T-cell (primary cell): ENCODE measurements around the gene STARD10. TPM values are rescaled to one million over a fixed set of nuclear protein-coding genes. Genes with fewer than 3 reads are reported as not detected.
A peak's percentile ranks its signal among the peaks of the same experiment; 100 is the strongest.
"Not testable (repeated sequence)": the region's sequence is repeated elsewhere in the genome, so short reads cannot be mapped to it uniquely, and the experiment has no call there.

Experiments
- ATAC-seq, 4 experiments: fragments of 200-7000 bp in 3 of 4; fragments of 150-1000 bp in 1 of 4; cut with Tn5 transposase; replicated peaks in 1 of 4; 1 replicate in 3 of 4; 2 replicates in 1 of 4; pipeline ENCODE4 v1.10.0; 2021; ENCODE audit warnings: moderate library complexity in 3 of 4, mild to moderate bottlenecking in 2 of 4, moderate number of reproducible peaks in 1 of 4
- CTCF ChIA-PET, 2 donors: fragments of 300-600 bp; sonication (Branson Sonifier 250); formaldehyde crosslinking; loops; one replicate each; lab custom pipeline; 2022; ENCODE audit warnings: antibody characterized with exemption in 2 of 2; lab: Charles Lee
- POLR2A ChIA-PET, 2 donors: fragments of 300-600 bp; sonication (Branson Sonifier 250); formaldehyde crosslinking; loops; one replicate each; lab custom pipeline; 2022; ENCODE audit warnings: antibody characterized with exemption in 2 of 2; lab: Charles Lee
- DNase-seq, 35 experiments: peaks; one replicate each; pipeline versions ENCODE4 v3.0.0 to v3.0.0-alpha.2; 2013 to 2023
- H3K27ac ChIP-seq: one replicate; pipeline ENCODE4 v1.5.1; 2013; ENCODE audit warnings: low read length
- H3K27me3 ChIP-seq, 2 experiments: replicated peaks in 1 of 2; 1 replicate in 1 of 2; 2 replicates in 1 of 2; pipeline versions ENCODE4 v1.6.1 to v1.7.0; 2013; ENCODE audit warnings: low read length in 1 of 2, mixed read lengths in 1 of 2; ENCODE audit not compliant: control insufficient read depth in 2 of 2, insufficient read depth in 2 of 2; ENCODE audit errors: extremely low read depth in 1 of 2
- H3K36me3 ChIP-seq, 2 donors: 1 replicate in 1 of 2; 2 replicates in 1 of 2; pipeline versions ENCODE4 v1.6.1 to v1.7.0; 2013; ENCODE audit warnings: low read length in 1 of 2; ENCODE audit not compliant: control insufficient read depth in 2 of 2, insufficient read depth in 1 of 2; ENCODE audit errors: extremely low read depth in 1 of 2
- H3K4me1 ChIP-seq, 2 experiments: 1 replicate in 1 of 2; 2 replicates in 1 of 2; pipeline versions ENCODE4 v1.6.1 to v1.7.0; 2013; ENCODE audit warnings: low read length in 2 of 2, mixed read lengths in 1 of 2; ENCODE audit not compliant: insufficient read depth in 2 of 2, control insufficient read depth in 1 of 2; ENCODE audit errors: extremely low read depth in 1 of 2
- H3K4me3 ChIP-seq, 2 donors: 1 replicate in 1 of 2; 2 replicates in 1 of 2; pipeline versions ENCODE4 v1.5.1 to v1.7.0; 2013; ENCODE audit warnings: mild to moderate bottlenecking in 2 of 2, low read length in 1 of 2, moderate library complexity in 1 of 2; ENCODE audit not compliant: control insufficient read depth in 1 of 2; ENCODE audit errors: extremely low read depth in 1 of 2
- H3K9me3 ChIP-seq: 2 replicates; pipeline ENCODE4 v1.7.0; 2013
- H3K27ac Mint-ChIP-seq, 2 donors: one replicate each; pipeline ENCODE4 v1.8.0; 2020 to 2021; ENCODE audit warnings: mild to moderate bottlenecking in 2 of 2, mixed read lengths in 2 of 2
- H3K27me3 Mint-ChIP-seq, 2 donors: one replicate each; pipeline ENCODE4 v1.8.0; 2021 to 2022; ENCODE audit warnings: mixed read lengths in 2 of 2
- H3K36me3 Mint-ChIP-seq: one replicate; pipeline ENCODE4 v1.8.0; 2021; ENCODE audit warnings: mixed read lengths
- H3K4me1 Mint-ChIP-seq, 3 donors: one replicate each; pipeline ENCODE4 v1.8.0; 2020 to 2022; ENCODE audit warnings: mixed read lengths in 3 of 3, mild to moderate bottlenecking in 1 of 3
- H3K4me3 Mint-ChIP-seq, 3 donors: one replicate each; pipeline ENCODE4 v1.8.0; 2020 to 2022; ENCODE audit warnings: mild to moderate bottlenecking in 3 of 3, mixed read lengths in 3 of 3, moderate library complexity in 3 of 3
- H3K9me3 Mint-ChIP-seq, 3 donors: one replicate each; pipeline ENCODE4 v1.8.0; 2020 to 2022; ENCODE audit warnings: mixed read lengths in 3 of 3
- WGBS: methylation state at CpG from one replicate; pipeline ENCODE4 v1.1.5; 2013; ENCODE audit warnings: missing lambda C conversion rate; ENCODE audit not compliant: insufficient coverage; 5-methylcytosine and 5-hydroxymethylcytosine counted together
- total RNA-seq, 35 experiments: library from RNA in 6 of 35; stranded (reverse) in 6 of 35; fragments of 120-200 nt in 1 of 35; gene quantifications; one replicate each; pipeline versions ENCODE4 v1.2.1 to v1.2.4 and lab custom pipeline; 2013 to 2026

The STARD10 gene
- total RNA-seq, 5 donors from 2014 or later (not counting 1 experiment from before 2014, with no cell fraction given): 11.1 to 24.9 (median 19.1) TPM

DNA sequence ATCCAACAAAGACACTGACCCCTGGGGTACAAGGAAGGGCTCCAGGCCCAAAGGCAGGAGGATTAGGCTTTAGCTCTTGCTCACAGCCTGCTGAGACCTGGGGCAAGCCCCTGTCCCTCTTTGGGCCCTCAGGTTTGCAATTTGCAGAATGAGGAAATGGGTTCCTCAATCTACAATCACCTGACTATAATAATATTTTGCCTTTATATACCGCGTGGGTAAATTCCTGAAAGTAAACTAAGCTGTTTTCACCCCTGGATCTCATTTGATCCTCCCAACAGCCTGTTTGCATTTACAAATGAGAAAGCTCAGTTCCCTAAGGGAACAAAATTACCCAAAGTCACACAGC is 797 bp downstream of the STARD10 start:
- H3K27me3 ChIP-seq: no peaks in the 10 kb centered on the region
- no peaks in the 10 kb centered on the region for H3K9me3 ChIP-seq
- peak overlapping the region; percentile 99 for H3K27ac ChIP-seq
- peak overlapping the region in 1 of 2 donors; percentile 85 for H3K4me3 ChIP-seq
- H3K36me3 ChIP-seq: no peaks in the 10 kb centered on the region
- DNase-seq (no peak), ATAC-seq (no peak)
- Mint-ChIP-seq H3K4me1 (peaks cover 23 to 28% (median 28%) of the 10 kb centered on the region in 3 donors), H3K27ac (peak overlapping the region; percentile 99 to 100), H3K27me3 (no peaks in the 10 kb centered on the region), H3K9me3 (no peaks in the 10 kb centered on the region), H3K4me3 (peak overlapping the region; percentile 91 to 98 (median 97)), H3K36me3 (no peaks in the 10 kb centered on the region)
- POLR2A ChIA-PET: interaction anchor here in 1 of 2 donors (0.5 kb wide), 1 partner anchor 71 kb away, joined by 3 read pairs; no protein-coding TSS in a partner anchor
- peaks cover 6 to 23% of the 10 kb centered on the region in 2 experiments for H3K4me1 ChIP-seq
- WGBS: 100% methylated on average over 2 of the region's 2 CpGs
- CTCF ChIA-PET: interaction anchor here (0.6 to 3.7 kb wide), 10 partner anchors 10 to 147 kb away, joined by 3 to 38 read pairs (median 4); no protein-coding TSS in a partner anchor

GRCh38 chr11:72792437-72793021 is 1.3 kb downstream of the STARD10 start:
- H3K27ac Mint-ChIP-seq: peak overlapping the region; percentile 99 to 100

GRCh38 chr11:72791228-72791627 is 2.6 kb downstream of the STARD10 start:
- ATAC-seq, H3K4me3 ChIP-seq, H3K27me3 Mint-ChIP-seq, H3K9me3 ChIP-seq, H3K36me3 Mint-ChIP-seq, H3K27ac Mint-ChIP-seq, DNase-seq, CTCF ChIA-PET, H3K36me3 ChIP-seq, H3K4me3 Mint-ChIP-seq, H3K9me3 Mint-ChIP-seq, H3K27me3 ChIP-seq, H3K27ac ChIP-seq: not testable (repeated sequence)
- POLR2A ChIA-PET: interaction anchor here in 1 of 2 donors (0.6 kb wide), 1 partner anchor 66 kb away, joined by 16 read pairs; no protein-coding TSS in a partner anchor
- H3K4me1 ChIP-seq: peaks cover 6 to 28% of the 10 kb centered on the region in 2 experiments
- 96% methylated on average over 3 of the region's 7 CpGs for WGBS
- peaks cover 25 to 33% (median 30%) of the 10 kb centered on the region in 3 donors for H3K4me1 Mint-ChIP-seq

More at GRCh38 chr11:72792437-72793021, 1.3 kb downstream of the STARD10 start:
- Mint-ChIP-seq H3K9me3 (no peaks in the 10 kb centered on the region), H3K4me3 (peak overlapping the region in 1 of 3 donors; percentile 91), H3K4me1 (peaks cover 25 to 33% (median 30%) of the 10 kb centered on the region in 3 donors), H3K27me3 (no peaks in the 10 kb centered on the region), H3K36me3 (no peaks in the 10 kb centered on the region)
- no peaks in the 10 kb centered on the region for H3K27me3 ChIP-seq
- no peaks in the 10 kb centered on the region for H3K9me3 ChIP-seq
- H3K4me1 ChIP-seq: peaks cover 6 to 26% of the 10 kb centered on the region in 2 experiments
- CTCF ChIA-PET: interaction anchor here (0.6 to 3.7 kb wide), 6 partner anchors 17 to 147 kb away, joined by 3 to 38 read pairs (median 4); no protein-coding TSS in a partner anchor
- DNase-seq (no peak), ATAC-seq (no peak)
- WGBS: 100% methylated on average over 3 of the region's 3 CpGs
- no peak overlapping the region for H3K4me3 ChIP-seq
- no peaks in the 10 kb centered on the region for H3K36me3 ChIP-seq
- POLR2A ChIA-PET: interaction anchor here in 1 of 2 donors (0.5 to 0.7 kb wide), 2 partner anchors 42 to 70 kb away, joined by 3 to 4 read pairs; no protein-coding TSS in a partner anchor
- peak overlapping the region; percentile 99 for H3K27ac ChIP-seq

DNA sequence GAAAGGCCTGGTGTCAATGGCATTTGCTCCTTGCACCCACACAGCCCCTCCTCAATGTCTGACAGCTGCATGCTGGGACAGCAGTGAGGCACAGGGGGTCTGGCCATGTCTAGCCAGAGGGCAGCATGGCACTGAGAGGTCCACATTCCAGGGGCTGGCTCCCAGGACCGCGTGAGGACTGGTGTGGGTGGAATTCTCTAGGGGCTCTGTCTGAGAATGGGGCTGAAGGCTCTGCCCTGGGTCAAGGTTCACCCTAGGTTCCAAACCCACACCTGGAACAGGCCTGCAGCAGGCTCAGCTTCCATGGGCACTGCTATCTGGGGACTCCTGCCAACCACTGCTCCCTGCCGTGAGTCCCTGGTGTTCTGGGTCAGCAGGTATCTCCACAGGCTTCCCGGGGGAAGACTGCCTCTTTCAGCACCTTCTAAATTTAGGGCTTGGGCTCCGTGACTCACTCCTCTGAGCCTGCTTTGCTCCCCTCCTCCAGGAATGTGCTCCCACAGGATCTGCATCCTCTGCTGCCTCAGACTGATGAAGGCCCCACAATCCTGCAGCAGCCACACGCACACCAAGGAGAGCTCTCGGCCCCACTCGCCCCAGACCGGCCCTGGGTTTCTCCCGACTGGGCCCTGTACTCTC is 4.2 kb downstream of the STARD10 start:
- no peak overlapping the region for H3K4me3 ChIP-seq
- CTCF ChIA-PET: interaction anchor here in 1 of 2 donors (0.6 kb wide), 1 partner anchor 228 kb away, joined by 3 read pairs; no protein-coding TSS in a partner anchor
- Mint-ChIP-seq H3K4me1 (peaks cover 23 to 33% (median 26%) of the 10 kb centered on the region in 3 donors), H3K27me3 (no peaks in the 10 kb centered on the region), H3K27ac (no peak overlapping the region), H3K4me3 (no peak overlapping the region), H3K36me3 (no peaks in the 10 kb centered on the region), H3K9me3 (no peaks in the 10 kb centered on the region)
- H3K36me3 ChIP-seq: no peaks in the 10 kb centered on the region
- DNase-seq (no peak), ATAC-seq (no peak)
- POLR2A ChIA-PET: no interaction called here
- WGBS: 79% methylated on average over 3 of the region's 10 CpGs
- peaks cover 6 to 28% of the 10 kb centered on the region in 2 experiments for H3K4me1 ChIP-seq
- H3K9me3 ChIP-seq: no peaks in the 10 kb centered on the region
- no peak overlapping the region for H3K27ac ChIP-seq
- no peaks in the 10 kb centered on the region for H3K27me3 ChIP-seq

- no peak for ATAC-seq
- DNase-seq: no peak
- Mint-ChIP-seq H3K27me3 (no peaks in the 10 kb centered on the region), H3K4me1 (peaks cover 12 to 19% (median 15%) of the 10 kb centered on the region in 3 donors), H3K27ac (no peak overlapping the region), H3K4me3 (no peak overlapping the region), H3K9me3 (no peaks in the 10 kb centered on the region), H3K36me3 (no peaks in the 10 kb centered on the region)
- POLR2A ChIA-PET: no interaction called here
- 65% methylated on average over 5 of the region's 7 CpGs for WGBS
- Histone ChIP-seq H3K9me3 (no peaks in the 10 kb centered on the region), H3K27ac (no peak overlapping the region), H3K36me3 (no peaks in the 10 kb centered on the region), H3K4me3 (no peak overlapping the region), H3K27me3 (no peaks in the 10 kb centered on the region), H3K4me1 (peaks cover 4 to 17% of the 10 kb centered on the region in 2 experiments)
- CTCF ChIA-PET: no interaction called here
These were observed 5.6 kb downstream of the STARD10 start for GRCh38 chr11:72788241-72788640.
